AG04449 (cell line): Measurements from ENCODE around the gene CYTH1.

ENCODE experiments used
- CTCF ChIA-PET: fragments of 350-600 bp; formaldehyde crosslinking; extraction: SDS; loops from one replicate; lab custom pipeline; 2021; ENCODE audit warnings: antibody characterized with exemption; lab: Yijun Ruan, JAX
- POLR2A ChIA-PET: fragments of 400-600, 350-600 bp; formaldehyde crosslinking; extraction: SDS; loops from one replicate; lab custom pipeline; 2020; ENCODE audit warnings: antibody characterized with exemption, inconsistent platforms; lab: Yijun Ruan, JAX
- DNase-seq: peaks from one replicate; pipeline ENCODE4 v3.0.0-alpha.2; 2010; ENCODE audit warnings: low read depth, low spot score
- H3K4me3 ChIP-seq: 2 replicates; pipeline ENCODE4 v1.5.1; 2011; ENCODE audit warnings: low read depth, mild to moderate bottlenecking, control low read depth, low read length
- TF ChIP-seq, protein P1 (sequence below): IDR thresholded peaks from one replicate; pipeline ENCODE4 v1.5.1; 2011; ENCODE audit warnings: mild to moderate bottlenecking, moderate library complexity, low read length, control low read depth, inconsistent platforms; ENCODE audit not compliant: insufficient read depth; ENCODE audit errors: missing control alignments

Gene CYTH1

DNA sequence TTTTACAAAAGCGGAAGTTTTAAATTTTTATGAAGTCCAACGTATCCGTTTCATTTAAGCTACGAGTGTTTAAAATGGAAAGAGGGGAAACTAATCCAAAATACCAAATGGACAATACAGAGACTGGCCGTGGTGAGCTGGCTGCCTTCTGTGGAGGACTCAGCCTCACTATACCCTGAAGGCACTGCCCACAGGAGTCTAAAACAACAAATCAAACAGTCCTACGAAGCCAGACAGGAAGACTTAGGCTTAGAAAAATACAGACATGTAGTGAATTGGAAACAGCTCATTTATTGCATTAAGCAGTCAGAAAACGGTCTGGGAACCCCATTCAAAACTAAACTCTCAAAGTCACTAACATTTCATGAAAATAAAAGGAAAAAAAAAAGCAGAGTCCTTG lies 75.1 kb downstream of the CYTH1 start:
- CTCF ChIA-PET: interaction anchor here (1.0 to 12.6 kb wide), 17 partner anchors 8 to 346 kb away, joined by 3 to 378 read pairs (median 13); no protein-coding TSS in a partner anchor
- POLR2A ChIA-PET: interaction anchor here (0.9 to 1.5 kb wide), 3 partner anchors 115 to 213 kb away, joined by 3 read pairs; no protein-coding TSS in a partner anchor
- no peak for DNase-seq
- H3K4me3 ChIP-seq: no peak overlapping the region
- TF ChIP-seq, protein P1, sequence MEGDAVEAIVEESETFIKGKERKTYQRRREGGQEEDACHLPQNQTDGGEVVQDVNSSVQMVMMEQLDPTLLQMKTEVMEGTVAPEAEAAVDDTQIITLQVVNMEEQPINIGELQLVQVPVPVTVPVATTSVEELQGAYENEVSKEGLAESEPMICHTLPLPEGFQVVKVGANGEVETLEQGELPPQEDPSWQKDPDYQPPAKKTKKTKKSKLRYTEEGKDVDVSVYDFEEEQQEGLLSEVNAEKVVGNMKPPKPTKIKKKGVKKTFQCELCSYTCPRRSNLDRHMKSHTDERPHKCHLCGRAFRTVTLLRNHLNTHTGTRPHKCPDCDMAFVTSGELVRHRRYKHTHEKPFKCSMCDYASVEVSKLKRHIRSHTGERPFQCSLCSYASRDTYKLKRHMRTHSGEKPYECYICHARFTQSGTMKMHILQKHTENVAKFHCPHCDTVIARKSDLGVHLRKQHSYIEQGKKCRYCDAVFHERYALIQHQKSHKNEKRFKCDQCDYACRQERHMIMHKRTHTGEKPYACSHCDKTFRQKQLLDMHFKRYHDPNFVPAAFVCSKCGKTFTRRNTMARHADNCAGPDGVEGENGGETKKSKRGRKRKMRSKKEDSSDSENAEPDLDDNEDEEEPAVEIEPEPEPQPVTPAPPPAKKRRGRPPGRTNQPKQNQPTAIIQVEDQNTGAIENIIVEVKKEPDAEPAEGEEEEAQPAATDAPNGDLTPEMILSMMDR: no peak

DNA sequence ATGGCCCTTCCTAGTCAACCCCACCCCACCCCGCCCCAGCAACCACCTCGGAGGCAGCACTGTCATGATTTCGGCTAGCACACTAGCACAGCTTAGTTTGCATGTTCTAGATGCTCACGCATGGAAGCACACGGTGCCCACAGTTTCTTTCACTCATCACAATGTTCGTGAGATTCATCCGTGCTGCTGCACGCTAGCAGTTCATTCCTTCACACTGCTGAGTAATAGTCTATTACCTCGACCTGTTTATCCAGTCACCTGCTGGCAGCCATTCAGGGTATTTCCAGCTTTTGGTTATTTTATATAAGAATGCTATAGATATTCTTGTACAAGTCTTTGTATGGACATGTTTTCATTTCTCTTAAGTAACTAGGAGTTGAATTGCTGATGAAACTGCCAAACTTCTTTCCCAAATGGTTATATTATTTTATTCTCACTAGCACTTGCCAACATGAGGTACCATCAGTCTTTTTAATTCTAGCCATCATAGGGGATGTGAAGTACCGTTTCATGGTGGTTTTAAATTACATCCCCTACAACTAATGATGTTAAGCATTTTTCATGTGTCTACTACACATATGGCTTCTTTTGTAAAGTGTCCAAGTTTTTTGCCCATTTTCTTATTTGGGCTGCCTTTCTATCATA lies 75.7 kb downstream of the CYTH1 start:
- TF ChIP-seq, protein P1: no peak
- CTCF ChIA-PET: interaction anchor here (1.3 to 12.6 kb wide), 11 partner anchors 8 to 346 kb away, joined by 7 to 378 read pairs (median 22); no protein-coding TSS in a partner anchor
- no peak overlapping the region for H3K4me3 ChIP-seq
- no peak for DNase-seq
- POLR2A ChIA-PET: interaction anchor here (0.9 to 1.5 kb wide), 3 partner anchors 114 to 212 kb away, joined by 3 read pairs; no protein-coding TSS in a partner anchor

DNA sequence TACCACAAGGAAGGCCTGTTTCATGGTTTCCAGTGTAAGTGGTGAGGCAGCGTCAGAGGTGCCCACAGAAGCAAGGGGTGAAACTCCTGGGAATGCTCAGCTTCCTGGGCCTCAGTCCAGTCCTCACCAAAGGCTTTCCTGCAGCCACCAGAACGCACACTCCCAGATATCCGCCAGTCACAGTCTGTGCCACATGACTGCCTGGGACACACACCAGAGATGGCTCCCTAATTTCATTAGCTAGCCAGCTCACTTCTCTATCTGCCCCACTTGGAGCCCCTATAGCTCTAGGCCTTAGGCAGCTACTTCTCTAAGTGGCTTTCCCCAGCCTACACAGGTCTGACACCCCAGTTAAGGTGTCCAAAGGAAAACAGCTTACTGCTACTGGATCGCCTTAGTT lies 77.0 kb downstream of the CYTH1 start:
- TF ChIP-seq, protein P1: no peak
- no peak overlapping the region for H3K4me3 ChIP-seq
- ChIA-PET CTCF (interaction anchor here (1.7 to 12.6 kb wide), 2 partner anchors 11 to 208 kb away, joined by 3 to 378 read pairs; no protein-coding TSS in a partner anchor), POLR2A (no interaction called here)
- DNase-seq: no peak

DNA sequence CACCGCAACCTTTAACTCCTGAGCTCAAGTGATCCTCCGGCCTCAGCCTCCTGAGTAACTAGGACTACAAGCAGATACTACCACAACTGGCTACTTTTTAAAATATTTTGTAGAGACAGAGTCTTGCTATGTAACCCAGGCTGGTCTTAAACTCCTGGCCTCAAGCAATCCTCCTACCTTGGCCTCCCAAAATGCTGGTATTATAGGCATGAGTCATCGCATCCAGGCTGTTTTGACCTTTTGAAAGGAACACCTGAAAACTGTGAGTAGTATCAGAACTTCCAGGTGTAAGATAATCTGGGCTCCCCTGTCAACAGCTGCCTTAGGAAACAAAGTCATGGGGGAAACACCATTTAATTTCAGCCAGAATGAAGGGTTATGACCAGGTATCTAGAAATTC lies 77.5 kb downstream of the CYTH1 start:
- TF ChIP-seq, protein P1: no peak
- no peak overlapping the region for H3K4me3 ChIP-seq
- ChIA-PET CTCF (interaction anchor here (1.7 to 12.6 kb wide), 2 partner anchors 11 to 208 kb away, joined by 3 to 378 read pairs; no protein-coding TSS in a partner anchor), POLR2A (no interaction called here)
- no peak for DNase-seq

DNA sequence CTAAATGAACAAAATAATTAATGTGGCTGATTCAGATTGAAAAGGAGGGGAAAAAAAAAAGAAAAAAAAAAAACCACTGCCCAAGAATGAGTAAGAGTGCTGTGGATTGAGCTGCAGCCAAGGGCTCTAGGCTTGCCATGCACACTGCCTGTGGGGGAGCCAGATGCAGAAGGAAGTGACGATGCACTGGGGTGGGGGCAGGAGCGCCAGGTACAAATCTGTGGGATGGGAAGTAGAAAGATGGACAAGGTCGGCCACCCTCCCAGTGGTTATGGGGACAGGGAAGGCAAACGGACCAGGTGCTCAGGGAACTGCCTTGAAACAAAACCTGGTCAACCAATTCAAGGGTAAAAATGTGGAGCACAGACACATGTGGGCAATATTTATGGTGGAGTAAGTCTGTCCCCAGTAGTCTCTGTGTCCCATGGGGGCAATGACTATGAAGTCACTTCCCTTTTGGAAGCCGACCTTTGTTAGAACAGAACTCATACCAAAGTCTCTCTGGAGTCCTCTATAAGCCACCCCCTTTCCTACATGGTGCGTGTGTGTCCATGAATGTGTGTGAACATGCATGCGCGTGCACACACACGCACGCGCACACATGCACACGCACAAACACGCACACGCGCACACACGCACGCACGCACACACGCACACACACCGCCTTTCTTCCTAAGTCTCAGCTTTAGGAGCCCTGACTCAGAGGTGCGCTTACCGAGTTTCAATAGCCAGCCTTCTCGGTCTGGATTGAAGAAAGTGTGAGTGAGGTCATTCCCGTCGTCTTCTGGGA lies 84.3 kb downstream of the CYTH1 start:
- ChIA-PET CTCF (interaction anchor here (1.4 to 6.3 kb wide), 4 partner anchors 12 to 206 kb away, joined by 3 to 68 read pairs (median 6); no protein-coding TSS in a partner anchor), POLR2A (no interaction called here)
- DNase-seq: no peak
- no peak overlapping the region for H3K4me3 ChIP-seq
- TF ChIP-seq, protein P1: no peak
